H1 (cell line): Measurements from ENCODE around the gene ZDHHC8. TPM values are rescaled to one million over a fixed set of nuclear protein-coding genes. Genes with fewer than 3 reads are reported as not detected.

Source experiments
- CTCF ChIA-PET: fragments of 300-600 bp; sonication (Branson Sonifier 250); formaldehyde crosslinking; loops from one replicate; lab custom pipeline; 2021; ENCODE audit not compliant: partially characterized antibody; lab: Charles Lee
- POLR2A ChIA-PET: fragments of 300-600 bp; sonication (Branson Sonifier 250); formaldehyde crosslinking; loops from one replicate; lab custom pipeline; 2021; ENCODE audit warnings: inconsistent platforms; ENCODE audit not compliant: partially characterized antibody; lab: Charles Lee
- DNase-seq, 2 experiments: peaks; one replicate each; pipeline versions ENCODE4 v3.0.0 to v3.0.0-alpha.2; 2010 to 2022; ENCODE audit warnings: low spot score in 2 of 2, low read depth in 1 of 2, mixed read lengths in 1 of 2
- FAIRE-seq: peaks from 2 replicates; lab custom pipeline; 2011; peaks lifted over from hg19 to GRCh38; lab: Jason Lieb, UNC
- H2AFZ ChIP-seq: 2 replicates; pipeline ENCODE4 v1.8.1; 2012; ENCODE audit warnings: low read length, inconsistent platforms
- H2AK5ac ChIP-seq: 2 replicates; pipeline ENCODE4 v1.6.1; 2013; ENCODE audit warnings: low read depth, low read length
- H2BK120ac ChIP-seq: replicated peaks from 2 replicates; pipeline ENCODE3; 2013; ENCODE audit warnings: low read depth, low read length, inconsistent platforms
- H2BK12ac ChIP-seq: 2 replicates; pipeline ENCODE4 v1.6.1; 2013; ENCODE audit warnings: low read depth, low read length
- H2BK15ac ChIP-seq: 2 replicates; pipeline ENCODE4 v1.6.1; 2013; ENCODE audit warnings: low read length
- H2BK20ac ChIP-seq: 2 replicates; pipeline ENCODE4 v1.6.1; 2013; ENCODE audit warnings: low read length
- H2BK5ac ChIP-seq: 2 replicates; pipeline ENCODE4 v1.6.1; 2013; ENCODE audit warnings: low read depth, low read length
- H3K14ac ChIP-seq: 2 replicates; pipeline ENCODE4 v1.6.1; 2013; ENCODE audit warnings: inconsistent platforms; ENCODE audit not compliant: insufficient read length
- H3K18ac ChIP-seq: 2 replicates; pipeline ENCODE4 v1.6.1; 2013; ENCODE audit warnings: low read length; ENCODE audit errors: extremely low read depth
- H3K23ac ChIP-seq: 2 replicates; pipeline ENCODE4 v1.6.1; 2013; ENCODE audit warnings: inconsistent platforms; ENCODE audit not compliant: insufficient read length
- H3K23me2 ChIP-seq: 2 replicates; pipeline ENCODE4 v1.6.1; 2013; ENCODE audit warnings: low read depth, low read length
- H3K27ac ChIP-seq: 2 replicates; pipeline ENCODE4 v1.6.1; 2011; ENCODE audit warnings: low read depth, low read length, inconsistent platforms
- H3K27me3 ChIP-seq, 4 experiments: replicated peaks in 1 of 4; 1 replicate in 1 of 4; 2 replicates in 3 of 4; pipeline versions ENCODE4 v1.6.1 to v1.8.1; 2011 to 2013; ENCODE audit warnings: low read length in 3 of 4, mild to moderate bottlenecking in 3 of 4, inconsistent platforms in 2 of 4, mixed read lengths in 2 of 4, moderate library complexity in 1 of 4; ENCODE audit not compliant: control insufficient read depth in 3 of 4, insufficient read depth in 3 of 4; ENCODE audit errors: extremely low read depth in 1 of 4
- H3K36me3 ChIP-seq, 4 experiments: 2 replicates each; pipeline versions ENCODE4 v1.6.1 to v1.8.1; 2011 to 2013; ENCODE audit warnings: mild to moderate bottlenecking in 4 of 4, low read length in 3 of 4, moderate library complexity in 2 of 4, control low read depth in 1 of 4, inconsistent platforms in 1 of 4; ENCODE audit not compliant: insufficient read depth in 4 of 4, control insufficient read depth in 2 of 4
- H3K4ac ChIP-seq: replicated peaks from 2 replicates; pipeline ENCODE3; 2013; ENCODE audit warnings: low read length, low read depth, mixed read lengths, inconsistent platforms; ENCODE audit not compliant: insufficient read length
- H3K4me1 ChIP-seq, 4 experiments: replicated peaks in 1 of 4; 1 replicate in 1 of 4; 2 replicates in 3 of 4; pipeline versions ENCODE4 v1.6.1 to v1.8.1; 2011 to 2013; ENCODE audit warnings: low read length in 3 of 4, inconsistent platforms in 2 of 4, mixed read lengths in 1 of 4; ENCODE audit not compliant: insufficient read depth in 4 of 4, control insufficient read depth in 3 of 4
- H3K4me2 ChIP-seq, 2 experiments: 2 replicates each; pipeline versions ENCODE4 v1.6.1 to v1.8.1; 2011 to 2013; ENCODE audit warnings: low read depth in 2 of 2, low read length in 2 of 2, control low read depth in 1 of 2, inconsistent platforms in 1 of 2, mild to moderate bottlenecking in 1 of 2; ENCODE audit not compliant: insufficient read depth in 1 of 2
- H3K4me3 ChIP-seq, 4 experiments: fragments of 200-600, 300-600 bp in 1 of 4; sonication (generic), shearing (Covaris generic), sonication (Bioruptor Twin) in 1 of 4; 2 replicates each; pipeline versions ENCODE4 v1.5.1 to v1.8.1; 2011 to 2016; ENCODE audit warnings: low read length in 4 of 4, low read depth in 3 of 4, control low read depth in 2 of 4, inconsistent platforms in 2 of 4, mild to moderate bottlenecking in 2 of 4, mixed read lengths in 1 of 4, moderate library complexity in 1 of 4; ENCODE audit not compliant: insufficient read depth in 2 of 4; ENCODE audit errors: extremely low read depth in 1 of 4
- H3K56ac ChIP-seq: replicated peaks from 2 replicates; pipeline ENCODE3; 2013; ENCODE audit warnings: low read depth, mild to moderate bottlenecking, mixed read lengths, low read length, inconsistent platforms; ENCODE audit not compliant: insufficient read length
- H3K79me1 ChIP-seq: 2 replicates; pipeline ENCODE4 v1.6.1; 2013; ENCODE audit warnings: low read depth, low read length, control low read depth
- H3K79me2 ChIP-seq, 2 experiments: 2 replicates each; pipeline versions ENCODE4 v1.6.1 to v1.8.1; 2012 to 2013; ENCODE audit warnings: low read length in 2 of 2, mild to moderate bottlenecking in 2 of 2, inconsistent platforms in 1 of 2; ENCODE audit not compliant: insufficient read depth in 2 of 2, control insufficient read depth in 1 of 2
- H3K9ac ChIP-seq, 4 experiments: replicated peaks in 1 of 4; 1 replicate in 1 of 4; 2 replicates in 3 of 4; pipeline versions ENCODE4 v1.6.1 to v1.8.1; 2011 to 2013; ENCODE audit warnings: low read depth in 3 of 4, low read length in 3 of 4, control low read depth in 2 of 4, mild to moderate bottlenecking in 2 of 4, moderate library complexity in 2 of 4, inconsistent platforms in 1 of 4; ENCODE audit errors: extremely low read depth in 1 of 4
- H3K9me3 ChIP-seq, 2 experiments: 2 replicates each; pipeline versions ENCODE4 v1.6.1 to v1.8.1; 2012 to 2013; ENCODE audit warnings: mild to moderate bottlenecking in 2 of 2, moderate library complexity in 2 of 2, control low read depth in 1 of 2, inconsistent platforms in 1 of 2, low read depth in 1 of 2, low read length in 1 of 2, mixed read lengths in 1 of 2; ENCODE audit not compliant: insufficient read depth in 2 of 2
- H4K20me1 ChIP-seq, 2 experiments: replicated peaks in 1 of 2; 2 replicates each; pipeline versions ENCODE3 to v1.8.1; 2011 to 2013; ENCODE audit warnings: inconsistent platforms in 2 of 2, low read length in 2 of 2, mild to moderate bottlenecking in 1 of 2; ENCODE audit not compliant: insufficient read depth in 2 of 2, control insufficient read depth in 1 of 2
- H4K5ac ChIP-seq: 2 replicates; pipeline ENCODE4 v1.6.1; 2013; ENCODE audit warnings: low read length, low read depth, mixed read lengths, inconsistent platforms; ENCODE audit not compliant: insufficient read length
- H4K8ac ChIP-seq: 2 replicates; pipeline ENCODE4 v1.8.0; 2013; ENCODE audit warnings: mild to moderate bottlenecking, moderate library complexity, low read length, inconsistent platforms; ENCODE audit not compliant: insufficient read depth; ENCODE audit errors: extremely low read depth
- H4K91ac ChIP-seq: replicated peaks from 2 replicates; pipeline ENCODE3; 2013; ENCODE audit warnings: low read length, mixed read lengths, inconsistent platforms; ENCODE audit not compliant: insufficient read length
- POLR2A ChIP-seq, 2 experiments: IDR thresholded peaks; 1 replicate in 1 of 2; 2 replicates in 1 of 2; pipeline ENCODE4 v1.6.1; 2011; ENCODE audit warnings: low read depth in 2 of 2, low read length in 2 of 2, mild to moderate bottlenecking in 2 of 2; ENCODE audit errors: control extremely low read depth in 1 of 2
- POLR2AphosphoS5 ChIP-seq: IDR thresholded peaks from 2 replicates; pipeline ENCODE4 v1.6.1; 2011; ENCODE audit warnings: low read depth, low read length
- YY1 ChIP-seq: IDR thresholded peaks from 2 replicates; pipeline ENCODE4 v1.6.1; 2011; ENCODE audit warnings: low read depth, mild to moderate bottlenecking, low read length
- WGBS, 2 experiments: shearing (Covaris generic) in 1 of 2; methylation state at CpG; one replicate each; pipeline versions ENCODE4 v1.1.6 to v1.1.7; 2013 to 2015; ENCODE audit warnings: low lambda C conversion rate in 2 of 2, mixed read lengths in 2 of 2, inconsistent platforms in 1 of 2, low coverage in 1 of 2, missing lambda C conversion rate in 1 of 2; ENCODE audit not compliant: insufficient replicate concordance in 2 of 2, insufficient coverage in 1 of 2, insufficient read length in 1 of 2; ENCODE audit errors: extremely low coverage in 1 of 2, missing lambda C conversion rate in 1 of 2; 5-methylcytosine and 5-hydroxymethylcytosine counted together
- polyA plus RNA-seq, 7 experiments: library from polyadenylated mRNA; depleted of rRNA in 3 of 7; stranded (reverse) in 5 of 7; unstranded in 2 of 7; fragments of >200 nt in 5 of 7; fragments of 200-250 nt in 2 of 7; gene quantifications; 1 replicate in 5 of 7; 2 replicates in 1 of 7; 4 replicates in 1 of 7; pipeline versions ENCODE4 v1.2.1 to v1.2.3, GENCODE V29; 2011 to 2013; ENCODE audit warnings: missing spikeins in 2 of 7, mixed read lengths in 2 of 7
- total RNA-seq: library from RNA; stranded (reverse); fragmentation: NEBNext Ultra II Directional; extraction: Animal tissue kit (Norgen Biotek cat#: 25700); gene quantifications from 2 replicates; pipeline ENCODE4 v1.2.1, GENCODE V29; 2021

Gene ZDHHC8
- total and polyA plus RNA-seq, 2 of the 8 experiments (the other 6 are each of a cell fraction or from before 2014, with no cell fraction given), result 18.6 to 65.6 TPM

DNA sequence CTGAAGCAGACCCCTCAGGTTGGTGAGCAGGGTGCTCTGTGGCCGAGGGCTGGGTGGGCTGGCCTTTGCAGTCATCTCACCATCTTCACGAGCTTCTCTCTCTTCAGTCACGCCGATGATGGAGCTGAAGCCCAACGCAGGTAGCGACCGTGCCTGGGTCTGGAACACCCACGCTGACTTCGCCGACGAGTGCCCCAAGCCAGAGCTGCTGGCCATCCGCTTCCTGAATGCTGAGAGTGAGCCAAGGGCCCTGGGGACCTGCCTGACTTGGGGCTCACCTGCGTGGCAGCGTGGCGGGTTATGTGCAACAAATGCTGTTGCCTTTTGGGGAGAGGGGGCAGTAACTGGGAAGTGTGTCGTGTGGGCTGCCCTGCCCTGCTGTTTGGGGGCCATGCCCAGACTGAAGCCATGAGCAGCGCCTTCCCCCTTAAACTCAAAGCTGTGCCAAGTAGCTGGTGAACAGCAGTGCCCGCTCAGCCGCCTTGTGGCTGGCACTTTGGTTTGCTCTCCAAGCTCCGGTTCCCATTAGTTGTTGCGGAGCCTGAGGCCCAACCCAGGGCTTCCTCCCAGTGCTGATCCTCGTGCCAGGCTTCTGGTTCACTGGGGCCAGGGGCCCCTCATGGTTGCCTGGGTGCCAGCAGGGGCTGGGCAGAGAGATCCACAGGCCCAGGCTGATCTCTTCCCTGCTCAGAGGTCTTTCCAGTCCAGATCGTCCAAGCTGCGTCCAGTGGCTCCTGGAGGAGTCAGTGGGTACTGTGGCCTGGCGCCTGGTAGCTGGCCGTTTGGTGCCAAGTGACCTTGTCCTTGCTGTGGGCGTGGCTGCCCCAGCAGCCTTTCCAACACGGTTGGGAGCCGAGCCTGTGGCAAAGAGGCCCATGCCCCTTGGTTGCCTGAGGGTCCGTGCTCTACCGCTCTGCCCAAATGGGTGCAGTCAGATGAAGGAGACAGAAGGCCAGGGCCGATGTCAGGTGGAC, 6.1 kb upstream of the ZDHHC8 start:
- ChIA-PET CTCF (interaction anchor here (0.6 to 1.9 kb wide), 7 partner anchors 8 to 176 kb away, joined by 3 to 5 read pairs (median 4); partner anchors contain the start of gene TRMT2A), POLR2A (interaction anchor here (0.8 to 8.3 kb wide), 14 partner anchors 7 to 183 kb away, joined by 3 to 223 read pairs (median 6); partner anchors contain the start of genes RANBP1, TANGO2 and TRMT2A)
- no peak overlapping the region; a peak in 2 of 7 replicates for H3K9ac ChIP-seq
- TF ChIP-seq YY1, result no peak
- TF ChIP-seq POLR2A (IDR thresholded peaks at IDR 0.05; ENCODE audit: control extremely low read depth in 1 of 2, low read depth in 2 of 2, low read length in 2 of 2), result peak; percentile 13 to 48
- TF ChIP-seq POLR2AphosphoS5, result peak; percentile 7
- no peak overlapping the region for H3K23ac ChIP-seq
- peaks cover 7% of the 10 kb centered on the region; the same call in 1 of the 2 replicates for H3K23me2 ChIP-seq
- no peak overlapping the region for H4K5ac ChIP-seq
- H3K79me1 ChIP-seq, result peaks cover 6% of the 10 kb centered on the region
- no peaks in the 10 kb centered on the region for H3K9me3 ChIP-seq
- H2BK5ac ChIP-seq, result no peak overlapping the region
- WGBS, 2 experiments, result 94% methylated on average over 32 of the region's 32 CpGs; no CpG with 5 or more reads in 1 of the 2 experiments
- H3K18ac ChIP-seq, result no peak overlapping the region
- no peak overlapping the region for H4K91ac ChIP-seq
- H2BK120ac ChIP-seq, result no peak overlapping the region
- no peak overlapping the region for H2AK5ac ChIP-seq
- no peak for FAIRE-seq
- H2BK20ac ChIP-seq, result no peak overlapping the region
- H3K14ac ChIP-seq, result no peak overlapping the region
- no peak overlapping the region for H3K4me2 ChIP-seq
- no peak overlapping the region for H2BK15ac ChIP-seq
- H3K56ac ChIP-seq, result no peak overlapping the region
- peaks cover 38 to 53% of the 10 kb centered on the region in 2 experiments for H4K20me1 ChIP-seq
- H3K27me3 ChIP-seq, result no peaks in the 10 kb centered on the region
- H3K79me2 ChIP-seq, result peaks cover 21 to 40% of the 10 kb centered on the region in 2 experiments
- H2BK12ac ChIP-seq, result no peak overlapping the region
- H4K8ac ChIP-seq, result no peak overlapping the region; the same call in 1 of the 2 replicates
- peaks cover 0 to 3% (median under 1%) of the 10 kb centered on the region in 4 experiments; a peak in 4 of 7 replicates for H3K4me1 ChIP-seq
- no peak overlapping the region for H2AFZ ChIP-seq
- peaks cover 40 to 65% (median 53%) of the 10 kb centered on the region in 4 experiments for H3K36me3 ChIP-seq
- no peak for DNase-seq
- H3K4me3 ChIP-seq, result no peak overlapping the region
- H3K4ac ChIP-seq, result no peak overlapping the region
- H3K27ac ChIP-seq, result no peak overlapping the region
